Small intestine (tissue), 7 donors: Measurements from ENCODE around the gene CAB39L. TPM values are rescaled to one million over a fixed set of nuclear protein-coding genes. Genes with fewer than 3 reads are reported as not detected.

ENCODE experiments used
- DNase-seq, 2 donors: peaks; one replicate each; pipeline versions ENCODE4 v3.0.0 to v3.0.0-alpha.2; 2013
- FAIRE-seq: peaks from 2 replicates; lab custom pipeline; 2012; peaks lifted over from hg19 to GRCh38; lab: Jason Lieb, UNC
- H3K27ac ChIP-seq, 3 donors: one replicate each; pipeline ENCODE4 v1.5.1; 2013; ENCODE audit warnings: low read length in 2 of 3, mild to moderate bottlenecking in 2 of 3, control low read depth in 1 of 3, inconsistent platforms in 1 of 3, low read depth in 1 of 3, moderate library complexity in 1 of 3
- H3K27me3 ChIP-seq, 3 donors: one replicate each; pipeline ENCODE4 v1.6.1; 2013; ENCODE audit warnings: low read length in 3 of 3, inconsistent platforms in 1 of 3; ENCODE audit not compliant: control insufficient read depth in 3 of 3, insufficient read depth in 3 of 3
- H3K36me3 ChIP-seq, 3 donors: one replicate each; pipeline ENCODE4 v1.6.1; 2013; ENCODE audit warnings: low read length in 3 of 3, inconsistent platforms in 1 of 3, low read depth in 1 of 3, mild to moderate bottlenecking in 1 of 3, moderate library complexity in 1 of 3; ENCODE audit not compliant: control insufficient read depth in 3 of 3, insufficient read depth in 2 of 3
- H3K4me1 ChIP-seq, 3 donors: one replicate each; pipeline ENCODE4 v1.6.1; 2013; ENCODE audit warnings: low read length in 2 of 3, inconsistent platforms in 1 of 3, low read depth in 1 of 3, mild to moderate bottlenecking in 1 of 3, moderate library complexity in 1 of 3; ENCODE audit not compliant: control insufficient read depth in 3 of 3, insufficient read depth in 2 of 3
- H3K4me3 ChIP-seq, 3 donors: one replicate each; pipeline ENCODE4 v1.5.1; 2013; ENCODE audit warnings: low read length in 3 of 3, control low read depth in 1 of 3, inconsistent platforms in 1 of 3, low read depth in 1 of 3, mild to moderate bottlenecking in 1 of 3, moderate library complexity in 1 of 3
- H3K9me3 ChIP-seq, 2 donors: one replicate each; pipeline ENCODE4 v1.6.1; 2013; ENCODE audit warnings: low read depth in 1 of 2, low read length in 1 of 2; ENCODE audit not compliant: control insufficient read depth in 2 of 2, insufficient read depth in 1 of 2
- WGBS, 3 donors: extraction: QIAGEN DNeasy Blood & Tissue Kit; methylation state at CpG; one replicate each; pipeline ENCODE4 v1.1.7; 2013; 5-methylcytosine and 5-hydroxymethylcytosine counted together
- polyA plus RNA-seq, 4 donors: library from polyadenylated mRNA; stranded (reverse) in 3 of 4; unstranded in 1 of 4; fragments of 200-250 nt in 3 of 4; fragments of 120-200 nt in 1 of 4; gene quantifications; one replicate each; pipeline versions ENCODE4 v1.2.1 to v1.2.3, GENCODE V29; 2013
- donor health status: healthy with polysubstance abuse.
- donor health status: control.
- donor health status: control.
- donor health status: Bipolar disorder and iron deficiency.
- donor health status: healthy.

The CAB39L gene
- polyA plus RNA-seq, 4 donors, result 1.6 to 5.6 (median 3.7) TPM

GRCh38 chr13:49315036-49315565 is 128.8 kb downstream of the CAB39L start:
- Histone ChIP-seq H3K27me3 (no peaks in the 10 kb centered on the region), H3K4me1 (peaks cover 2 to 11% (median 4%) of the 10 kb centered on the region in 3 donors), H3K9me3 (no peaks in the 10 kb centered on the region), H3K4me3 (no peak overlapping the region), H3K36me3 (peaks cover 0 to 4% (median 0%) of the 10 kb centered on the region in 3 donors), H3K27ac (peak overlapping the region in 1 of 3 donors; percentile 53)
- DNase-seq (no peak), FAIRE-seq (no peak)
- WGBS, 3 donors, result 85 to 92% (median 89%) methylated on average over 3 of the region's 3 CpGs

GRCh38 chr13:49314344-49314882 is 129.5 kb downstream of the CAB39L start:
- DNase-seq (no peak), FAIRE-seq (no peak)
- Histone ChIP-seq H3K4me3 (no peak overlapping the region), H3K27ac (peak overlapping the region; percentile 50 to 88 (median 61)), H3K27me3 (no peaks in the 10 kb centered on the region), H3K36me3 (peaks cover 0 to 8% (median 0%) of the 10 kb centered on the region in 3 donors), H3K9me3 (no peaks in the 10 kb centered on the region), H3K4me1 (peaks cover 2 to 11% (median 4%) of the 10 kb centered on the region in 3 donors)
- 61 to 73% (median 71%) methylated on average over 6 of the region's 6 CpGs for WGBS, 3 donors

DNA sequence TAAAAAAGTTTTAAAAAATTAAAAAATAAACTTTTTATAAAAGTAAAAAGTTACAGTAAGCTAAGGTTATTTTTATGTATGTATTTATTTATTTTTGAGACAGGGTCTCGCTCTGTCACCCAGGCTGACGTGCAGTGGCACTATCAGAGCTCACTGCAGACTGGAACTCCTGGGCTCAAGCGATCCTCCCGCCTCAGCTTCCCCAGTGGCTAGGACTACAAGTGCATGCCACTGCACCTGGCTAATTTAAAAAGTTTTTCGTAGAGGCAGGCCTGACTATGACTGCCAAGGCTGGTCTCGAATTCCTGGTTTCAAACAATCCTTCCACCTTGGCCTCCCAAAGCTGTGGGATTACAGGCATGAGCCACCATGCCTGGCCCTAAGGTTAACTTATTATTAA is 132.0 kb downstream of the CAB39L start:
- 94 to 95% (median 94%) methylated on average over 6 of the region's 6 CpGs for WGBS, 3 donors
- no peak for FAIRE-seq
- Histone ChIP-seq H3K4me1 (peaks cover 4 to 11% (median 4%) of the 10 kb centered on the region in 3 donors), H3K9me3 (no peaks in the 10 kb centered on the region), H3K27ac (no peak overlapping the region), H3K27me3 (no peaks in the 10 kb centered on the region), H3K36me3 (peaks cover 0 to 8% (median 0%) of the 10 kb centered on the region in 3 donors), H3K4me3 (no peak overlapping the region)
- DNase-seq, result no peak

DNA sequence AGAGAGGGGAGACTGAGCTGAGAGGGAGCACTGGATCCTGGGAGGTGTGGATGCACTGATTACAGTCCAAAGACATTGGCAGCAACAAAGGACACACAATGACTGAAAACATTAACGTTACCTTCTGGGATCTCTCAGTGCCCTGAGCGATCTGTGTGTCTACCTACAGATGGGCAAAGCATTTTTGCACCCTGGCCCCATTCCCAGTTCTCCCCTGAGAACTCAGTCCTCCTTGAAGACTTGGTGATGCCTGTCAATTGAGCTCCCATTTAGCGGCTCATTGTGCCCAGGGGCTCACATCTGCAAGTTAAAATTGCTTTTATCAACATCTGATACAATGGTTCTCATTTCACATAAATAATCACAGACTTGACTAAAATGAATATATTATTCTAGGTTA is 133.6 kb downstream of the CAB39L start:
- no peak for FAIRE-seq
- H3K27ac ChIP-seq, result peak overlapping the region in 1 of 3 donors; percentile 61
- peaks cover 0 to 8% (median 0%) of the 10 kb centered on the region in 3 donors for H3K36me3 ChIP-seq
- no peak overlapping the region for H3K4me3 ChIP-seq
- H3K9me3 ChIP-seq, result no peaks in the 10 kb centered on the region
- WGBS, 3 donors, result 90 to 91% (median 90%) methylated on average over 3 of the region's 3 CpGs
- no peaks in the 10 kb centered on the region for H3K27me3 ChIP-seq
- peaks cover 4 to 11% (median 4%) of the 10 kb centered on the region in 3 donors for H3K4me1 ChIP-seq
- DNase-seq, result no peak

GRCh38 chr13:49308921-49309408 is 134.9 kb downstream of the CAB39L start:
- 24 to 50% (median 26%) methylated on average over 11 of the region's 11 CpGs for WGBS, 3 donors
- peaks cover 4 to 5% (median 4%) of the 10 kb centered on the region in 3 donors for H3K4me1 ChIP-seq

GRCh38 chr13:49308097-49308875 is 135.6 kb downstream of the CAB39L start:
- FAIRE-seq (no peak), DNase-seq (peak in 1 of 2 donors; percentile 26)
- H3K4me1 ChIP-seq, result peaks cover 0 to 2% (median 0%) of the 10 kb centered on the region in 3 donors
- H3K4me3 ChIP-seq, result no peak overlapping the region
- 51 to 54% (median 54%) methylated on average over 7 of the region's 7 CpGs for WGBS, 3 donors
- H3K27me3 ChIP-seq, result no peaks in the 10 kb centered on the region
- no peaks in the 10 kb centered on the region for H3K9me3 ChIP-seq
- peaks cover 0 to 5% (median 0%) of the 10 kb centered on the region in 3 donors for H3K36me3 ChIP-seq
- H3K27ac ChIP-seq, result peak overlapping the region in 2 of 3 donors; percentile 16 to 83

More at GRCh38 chr13:49308921-49309408, 134.9 kb downstream of the CAB39L start:
- Histone ChIP-seq H3K27me3 (no peaks in the 10 kb centered on the region), H3K4me3 (no peak overlapping the region), H3K27ac (peak overlapping the region in 2 of 3 donors; percentile 47 to 83), H3K36me3 (peaks cover 0 to 5% (median 0%) of the 10 kb centered on the region in 3 donors), H3K9me3 (no peaks in the 10 kb centered on the region)
- DNase-seq (peak in 1 of 2 donors; percentile 39), FAIRE-seq (no peak)

DNA sequence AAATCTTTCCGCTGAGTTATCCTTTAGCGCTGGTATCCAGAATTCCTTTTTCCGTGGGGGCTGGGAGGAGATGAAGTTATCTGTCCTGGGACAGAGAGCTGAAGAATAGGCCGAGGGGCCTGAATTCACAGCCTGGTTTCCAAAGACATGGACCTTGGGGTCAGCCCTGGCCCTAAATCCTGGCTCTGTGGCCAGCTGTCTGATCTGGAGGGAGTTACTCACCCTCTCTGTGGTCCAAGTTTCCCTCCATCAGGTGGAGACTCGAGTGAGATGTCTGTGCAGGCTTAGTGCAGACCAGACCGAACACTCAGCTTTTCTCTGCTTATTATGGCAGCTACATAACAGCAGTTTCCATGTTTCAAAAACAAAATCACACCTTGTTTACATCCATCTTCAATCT is 136.5 kb downstream of the CAB39L start:
- 86 to 93% (median 93%) methylated on average over 6 of the region's 6 CpGs for WGBS, 3 donors
- H3K4me3 ChIP-seq, result no peak overlapping the region
- FAIRE-seq, result no peak
- H3K27ac ChIP-seq, result peak overlapping the region in 1 of 3 donors; percentile 76
- no peaks in the 10 kb centered on the region for H3K27me3 ChIP-seq
- no peak for DNase-seq
- H3K9me3 ChIP-seq, result no peaks in the 10 kb centered on the region
- H3K4me1 ChIP-seq, result peaks cover 0 to 2% (median 0%) of the 10 kb centered on the region in 3 donors
- H3K36me3 ChIP-seq, result peaks cover 0 to 5% (median 0%) of the 10 kb centered on the region in 3 donors

GRCh38 chr13:49305792-49306425 is 138.0 kb downstream of the CAB39L start:
- DNase-seq, result no peak

More at GRCh38 chr13:49305792-49306425, 138.0 kb downstream of the CAB39L start:
- no peaks in the 10 kb centered on the region for H3K9me3 ChIP-seq
- no peaks in the 10 kb centered on the region for H3K27me3 ChIP-seq
- no peak overlapping the region for H3K27ac ChIP-seq
- FAIRE-seq, result no peak
- 84 to 90% (median 87%) methylated on average over 15 of the region's 15 CpGs for WGBS, 3 donors
- peaks cover 0 to 3% (median 2%) of the 10 kb centered on the region in 3 donors for H3K4me1 ChIP-seq
- no peak overlapping the region for H3K4me3 ChIP-seq
- peaks cover 0 to 5% (median 0%) of the 10 kb centered on the region in 3 donors for H3K36me3 ChIP-seq
